Activated T-cell treated with anti-CD3 and anti-CD28 coated beads, Interleukin-2, amount 50 U/mL, for 24 hours (primary cell): Measurements from ENCODE around the gene SH2B2.
"Not testable (repeated sequence)": the region's sequence is repeated elsewhere in the genome, so short reads cannot be mapped to it uniquely, and the experiment has no call there.

Source experiments
- DNase-seq: peaks from one replicate; pipeline ENCODE4 v3.0.0-alpha.2; 2020
- H3K27ac Mint-ChIP-seq: 2 replicates; pipeline ENCODE4 v1.8.0; 2020; ENCODE audit warnings: mild to moderate bottlenecking, mixed read lengths
- H3K27me3 Mint-ChIP-seq: 2 replicates; pipeline ENCODE4 v1.8.0; 2020; ENCODE audit warnings: mixed read lengths
- H3K36me3 Mint-ChIP-seq: 2 replicates; pipeline ENCODE4 v1.8.0; 2020; ENCODE audit warnings: low read depth, mixed read lengths
- H3K4me1 Mint-ChIP-seq: 2 replicates; pipeline ENCODE4 v1.8.0; 2020; ENCODE audit warnings: low read depth, mixed read lengths
- H3K4me3 Mint-ChIP-seq: 2 replicates; pipeline ENCODE4 v1.8.0; 2020; ENCODE audit warnings: mild to moderate bottlenecking, moderate library complexity, mixed read lengths
- H3K9me3 Mint-ChIP-seq: 2 replicates; pipeline ENCODE4 v1.8.0; 2020; ENCODE audit warnings: mixed read lengths

Gene SH2B2

DNA sequence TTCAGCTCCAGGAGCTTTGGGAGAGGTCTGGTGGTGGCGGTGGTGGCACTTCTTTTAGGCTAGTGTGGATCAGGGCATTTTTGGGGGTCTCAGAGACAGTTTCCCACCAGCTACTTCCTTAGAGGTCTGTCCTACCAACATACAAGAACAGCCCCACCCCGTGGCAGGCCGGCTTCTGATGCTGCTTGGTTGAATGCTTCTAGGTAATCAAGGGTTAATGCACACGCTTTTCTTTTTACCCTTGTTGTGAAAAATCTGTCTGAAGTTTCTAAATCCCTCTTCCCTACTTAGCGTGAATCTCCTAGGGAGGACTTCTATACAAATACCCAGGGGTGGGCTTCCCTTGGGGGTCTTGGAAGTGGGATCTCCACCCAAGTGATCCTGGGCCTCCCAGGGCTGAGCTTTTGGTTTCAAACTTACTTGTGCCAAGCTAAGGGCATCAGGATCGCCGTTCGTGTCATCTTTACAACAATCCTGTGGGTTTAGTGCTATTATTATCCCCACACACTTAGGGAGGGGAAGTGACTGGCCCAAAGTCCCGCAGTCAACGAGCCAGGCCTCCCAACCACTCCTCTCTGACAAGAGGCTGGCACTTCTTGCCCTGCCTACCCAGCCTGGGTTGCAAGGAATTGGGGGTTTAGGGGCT, 1.7 kb downstream of the SH2B2 start:
- peaks cover 15% of the 10 kb centered on the region for H3K27me3 Mint-ChIP-seq
- H3K9me3 Mint-ChIP-seq = no peaks in the 10 kb centered on the region
- peaks cover 36% of the 10 kb centered on the region for H3K4me1 Mint-ChIP-seq
- H3K4me3 Mint-ChIP-seq = peak overlapping the region; percentile 21
- no peaks in the 10 kb centered on the region for H3K36me3 Mint-ChIP-seq
- H3K27ac Mint-ChIP-seq = no peak overlapping the region
- DNase-seq = no peak

DNA sequence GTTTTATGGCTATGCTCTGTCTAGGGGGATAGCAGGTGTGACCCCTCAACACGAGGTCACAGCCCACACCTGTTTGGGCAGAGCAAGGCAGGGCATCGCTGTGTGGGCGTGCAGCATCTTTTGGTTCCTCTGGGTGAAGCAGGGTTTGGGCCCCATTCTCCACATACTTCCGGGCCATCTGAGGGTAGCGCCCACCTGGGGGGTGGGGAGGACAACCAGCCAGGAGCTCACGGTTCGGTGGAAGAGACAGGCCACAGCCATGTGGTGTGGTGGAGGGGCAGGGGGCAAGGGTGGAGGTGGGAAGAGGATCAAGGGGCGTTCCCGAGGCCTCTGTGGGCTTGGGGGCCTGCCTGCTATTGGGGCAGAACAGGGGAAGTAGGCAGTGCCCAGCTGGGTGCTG, 2.4 kb downstream of the SH2B2 start:
- no peak overlapping the region for H3K27ac Mint-ChIP-seq
- no peak for DNase-seq

DNA sequence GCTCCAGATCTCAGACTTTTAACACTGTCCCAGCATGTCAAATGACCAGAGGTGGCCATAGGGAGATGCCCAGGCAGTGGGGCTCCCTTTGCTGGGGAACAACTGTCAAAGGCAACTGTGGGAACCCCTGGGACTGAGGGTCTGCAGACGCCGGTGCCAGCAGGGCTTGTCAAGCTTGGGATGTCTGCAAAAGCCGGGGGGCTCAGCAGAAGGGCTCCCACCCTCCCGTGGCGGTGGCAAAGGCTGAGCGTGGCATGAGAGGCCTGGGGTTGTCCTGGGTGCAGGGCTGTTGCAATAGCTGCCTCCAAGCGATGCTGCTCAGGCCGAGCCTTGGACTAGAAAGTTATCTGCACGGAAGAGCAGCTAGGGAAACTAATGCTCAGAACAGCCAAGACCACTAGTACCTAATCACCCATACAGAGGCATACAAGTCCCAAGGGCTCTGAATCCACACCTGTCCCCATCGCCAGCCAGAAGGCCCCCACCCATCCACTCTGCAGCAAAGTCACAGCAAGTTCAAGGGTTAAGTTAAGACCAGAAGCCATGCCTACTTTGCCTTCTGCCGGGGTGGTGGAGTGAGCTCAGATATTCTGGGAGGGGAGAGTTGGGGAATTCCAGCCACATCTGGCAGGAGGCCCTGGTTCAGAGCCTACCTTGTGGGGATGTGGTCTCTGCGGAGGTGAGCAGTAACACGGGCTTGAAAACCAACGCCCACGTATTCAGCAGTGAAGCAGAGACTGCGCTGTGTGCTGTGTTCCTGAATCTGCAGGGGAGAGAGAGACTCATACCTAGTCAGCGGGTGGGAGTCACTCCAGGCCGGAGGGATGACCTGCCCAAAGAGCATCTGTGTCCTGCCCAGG, 4.6 kb downstream of the SH2B2 start:
- Mint-ChIP-seq H3K27me3 (peaks cover 7% of the 10 kb centered on the region), H3K4me1 (peaks cover 21% of the 10 kb centered on the region), H3K9me3 (no peaks in the 10 kb centered on the region), H3K36me3 (no peaks in the 10 kb centered on the region), H3K4me3 (no peak overlapping the region), H3K27ac (no peak overlapping the region)
- DNase-seq = peak; percentile 42

More for the DNA sequence above, 2.4 kb downstream of the SH2B2 start:
- Mint-ChIP-seq H3K9me3 (no peaks in the 10 kb centered on the region), H3K27me3 (peaks cover 18% of the 10 kb centered on the region), H3K4me3 (no peak overlapping the region), H3K4me1 (peaks cover 33% of the 10 kb centered on the region), H3K36me3 (no peaks in the 10 kb centered on the region)

DNA sequence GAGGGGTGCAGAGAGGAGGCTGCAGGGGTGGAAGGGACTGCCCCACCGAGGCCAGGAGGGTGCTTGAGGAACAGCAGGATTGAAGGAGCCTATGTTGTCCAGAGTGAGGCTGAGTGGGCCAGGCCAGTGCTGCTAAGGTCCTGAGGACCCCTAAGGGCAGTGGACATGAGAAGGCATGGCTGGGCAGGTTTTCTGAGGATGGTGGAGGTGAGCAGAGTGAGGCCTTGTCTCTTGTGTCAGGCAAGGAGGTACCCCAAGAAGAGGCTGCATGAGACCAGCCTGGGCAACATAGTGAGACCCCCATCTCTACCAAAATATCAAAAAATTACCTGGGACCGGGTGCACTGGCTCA, 5.2 kb downstream of the SH2B2 start:
- Mint-ChIP-seq H3K9me3 (no peaks in the 10 kb centered on the region), H3K27me3 (peaks cover 7% of the 10 kb centered on the region), H3K36me3 (no peaks in the 10 kb centered on the region), H3K4me1 (peaks cover 21% of the 10 kb centered on the region), H3K27ac (no peak overlapping the region), H3K4me3 (no peak overlapping the region)
- DNase-seq = no peak

DNA sequence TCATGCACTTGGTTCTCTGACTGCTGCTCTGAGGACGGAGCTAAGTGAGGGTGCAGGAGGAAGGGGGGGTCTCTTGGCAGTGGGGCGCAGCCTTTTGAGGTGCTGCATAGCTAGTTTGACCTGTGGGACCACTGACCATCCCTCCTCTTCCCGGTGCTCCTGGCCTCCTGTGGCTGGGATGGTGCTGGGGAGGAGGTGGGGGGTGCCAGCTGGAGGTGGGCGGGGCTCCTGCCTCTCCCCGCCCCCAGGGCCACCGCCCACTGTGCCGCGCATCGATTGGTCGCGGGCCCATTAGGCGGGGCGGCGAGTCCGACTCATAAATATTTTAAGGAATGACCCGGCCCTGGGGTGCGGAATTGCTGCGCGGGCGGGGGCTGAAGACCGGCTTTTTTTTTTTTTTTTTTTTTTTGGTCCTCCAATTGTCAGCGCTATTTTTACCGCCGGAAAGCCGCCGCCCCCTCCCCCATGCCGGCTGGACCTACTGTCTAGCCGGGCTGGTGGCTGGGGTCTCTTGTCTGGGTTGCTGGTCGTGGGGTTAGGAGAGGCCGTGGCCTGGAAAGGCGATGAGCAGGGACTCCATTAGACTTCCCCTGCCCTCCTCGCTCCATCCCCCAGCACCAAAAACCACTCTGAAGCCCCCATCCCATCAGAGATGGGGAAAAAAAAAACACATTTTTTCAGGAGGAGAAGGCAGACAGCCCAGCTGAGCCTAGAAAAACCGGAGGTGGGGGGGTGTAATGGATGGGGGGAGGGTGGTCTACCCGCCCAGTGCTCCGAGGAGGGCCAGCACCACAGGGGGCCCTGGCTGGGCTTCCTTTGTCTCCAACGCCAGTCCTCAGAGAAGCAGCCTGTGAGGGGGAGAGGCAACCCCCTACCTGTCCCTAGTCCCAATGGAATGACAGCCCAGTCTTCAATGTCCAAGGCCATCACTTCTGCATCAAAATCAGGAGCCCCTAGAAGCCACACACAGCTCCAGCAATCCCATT, 6.4 kb downstream of the SH2B2 start:
- no peaks in the 10 kb centered on the region for H3K36me3 Mint-ChIP-seq
- H3K4me3 Mint-ChIP-seq = no peak overlapping the region
- peaks cover 7% of the 10 kb centered on the region for H3K27me3 Mint-ChIP-seq
- no peaks in the 10 kb centered on the region for H3K9me3 Mint-ChIP-seq
- no peak overlapping the region for H3K27ac Mint-ChIP-seq
- peaks cover 20% of the 10 kb centered on the region for H3K4me1 Mint-ChIP-seq
- no peak for DNase-seq

DNA sequence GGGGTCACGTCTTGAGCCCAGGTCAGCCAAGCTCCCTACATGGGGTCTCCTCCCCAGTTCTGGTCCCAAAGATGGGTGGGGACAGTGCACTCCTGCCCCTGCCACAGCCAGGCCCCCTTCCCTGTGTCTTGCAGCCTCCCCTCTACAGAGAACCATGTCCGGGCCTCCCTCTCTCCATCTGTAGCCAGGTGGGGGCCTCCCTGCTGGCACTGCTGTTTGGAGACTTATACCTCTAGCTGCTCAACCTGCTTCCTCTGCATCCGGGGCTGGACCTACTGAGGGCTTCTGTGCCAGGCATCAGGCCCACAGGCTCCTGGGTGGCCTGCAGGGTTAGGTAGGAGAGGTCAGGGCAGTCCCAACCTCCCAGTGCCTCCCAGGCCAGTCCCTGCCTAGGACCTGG, 7.9 kb downstream of the SH2B2 start:
- Mint-ChIP-seq H3K36me3 (no peaks in the 10 kb centered on the region), H3K27me3 (peaks cover 2% of the 10 kb centered on the region), H3K9me3 (no peaks in the 10 kb centered on the region), H3K4me3 (no peak overlapping the region), H3K27ac (no peak overlapping the region), H3K4me1 (peaks cover 9% of the 10 kb centered on the region)
- no peak for DNase-seq

DNA sequence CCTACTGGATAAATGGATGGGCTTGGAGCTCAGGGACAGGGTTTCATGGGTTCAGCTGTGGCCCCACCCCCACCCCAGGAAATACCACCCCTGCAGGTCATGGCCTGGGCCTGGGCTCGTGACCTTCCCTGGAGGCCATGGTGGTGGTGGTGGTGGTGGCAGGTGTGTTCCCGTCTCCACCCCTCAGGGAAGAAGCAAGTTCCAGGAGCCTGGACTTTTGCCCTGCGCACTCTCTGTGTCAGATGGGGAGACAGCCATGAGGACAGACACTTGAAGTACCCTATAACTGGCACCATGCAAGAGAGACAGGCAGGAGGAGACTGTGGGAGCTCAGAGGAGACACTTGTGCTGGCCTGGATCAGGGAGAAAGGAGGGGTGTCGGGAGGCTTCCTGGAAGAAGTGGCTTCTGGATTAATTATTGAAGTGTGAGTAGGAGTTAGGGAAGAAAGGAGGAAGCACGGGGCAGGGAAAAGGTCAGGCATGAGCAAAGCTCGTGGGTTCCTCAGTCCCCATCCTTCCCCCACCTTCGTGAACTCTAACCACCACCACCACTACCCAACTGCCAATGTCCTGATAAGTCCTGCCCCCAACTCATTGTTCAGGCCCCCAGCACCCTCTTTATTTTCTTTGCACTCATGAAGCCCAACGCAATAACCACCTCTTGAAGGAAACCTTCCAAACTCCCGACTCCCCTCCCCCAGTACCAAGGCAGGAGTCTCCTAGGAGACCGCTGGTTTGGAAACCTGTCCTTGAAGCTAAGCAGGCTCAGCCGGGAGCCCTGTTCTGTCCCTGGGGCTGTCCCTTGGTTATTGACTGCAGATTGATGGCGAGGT, 8.9 kb downstream of the SH2B2 start:
- H3K4me3 Mint-ChIP-seq = no peak overlapping the region
- H3K9me3 Mint-ChIP-seq = no peaks in the 10 kb centered on the region
- peaks cover 2% of the 10 kb centered on the region for H3K27me3 Mint-ChIP-seq
- no peak for DNase-seq
- H3K27ac Mint-ChIP-seq = no peak overlapping the region
- H3K36me3 Mint-ChIP-seq = no peaks in the 10 kb centered on the region
- peaks cover 9% of the 10 kb centered on the region for H3K4me1 Mint-ChIP-seq

DNA sequence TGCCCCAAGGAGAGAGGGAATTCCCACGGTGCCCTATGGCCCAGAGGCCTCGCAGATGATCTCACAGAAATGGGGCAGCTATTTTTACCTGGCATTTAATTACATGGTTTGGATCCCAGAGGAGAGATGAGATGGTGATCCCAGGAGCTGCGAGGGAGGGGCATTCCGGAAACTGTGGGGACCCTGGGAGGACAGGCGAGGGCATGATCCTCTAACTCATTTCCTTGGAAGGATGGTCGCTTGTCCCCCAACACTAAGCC, 9.4 kb downstream of the SH2B2 start:
- DNase-seq = no peak
- Mint-ChIP-seq H3K36me3 (no peaks in the 10 kb centered on the region), H3K4me1 (peaks cover 9% of the 10 kb centered on the region), H3K27me3 (peaks cover 2% of the 10 kb centered on the region), H3K27ac (no peak overlapping the region), H3K4me3 (no peak overlapping the region), H3K9me3 (no peaks in the 10 kb centered on the region)

DNA sequence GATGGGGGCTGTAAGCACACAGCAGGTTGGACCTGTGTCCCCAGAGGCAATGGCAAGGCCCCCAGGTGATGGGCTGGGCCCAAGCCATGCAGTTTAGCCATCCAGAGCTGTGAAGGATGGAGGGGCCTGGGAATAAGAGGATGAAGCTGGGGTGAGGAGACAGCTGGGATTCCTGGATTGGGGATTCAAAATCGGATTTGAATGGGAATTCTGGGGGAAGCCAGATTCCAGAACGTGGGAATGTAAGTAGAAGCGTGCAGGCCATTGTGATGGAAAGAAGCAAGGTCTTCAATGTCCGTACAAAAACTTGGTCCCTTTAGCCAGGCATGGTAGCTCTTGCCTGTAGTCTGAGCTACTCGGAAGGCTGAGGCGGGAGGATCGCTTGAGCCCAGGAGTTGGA, 9.8 kb downstream of the SH2B2 start:
- Mint-ChIP-seq H3K4me1 (peaks cover 5% of the 10 kb centered on the region), H3K9me3 (no peaks in the 10 kb centered on the region), H3K27me3 (peaks cover 2% of the 10 kb centered on the region), H3K27ac (no peak overlapping the region), H3K4me3 (no peak overlapping the region), H3K36me3 (no peaks in the 10 kb centered on the region)
- no peak for DNase-seq

DNA sequence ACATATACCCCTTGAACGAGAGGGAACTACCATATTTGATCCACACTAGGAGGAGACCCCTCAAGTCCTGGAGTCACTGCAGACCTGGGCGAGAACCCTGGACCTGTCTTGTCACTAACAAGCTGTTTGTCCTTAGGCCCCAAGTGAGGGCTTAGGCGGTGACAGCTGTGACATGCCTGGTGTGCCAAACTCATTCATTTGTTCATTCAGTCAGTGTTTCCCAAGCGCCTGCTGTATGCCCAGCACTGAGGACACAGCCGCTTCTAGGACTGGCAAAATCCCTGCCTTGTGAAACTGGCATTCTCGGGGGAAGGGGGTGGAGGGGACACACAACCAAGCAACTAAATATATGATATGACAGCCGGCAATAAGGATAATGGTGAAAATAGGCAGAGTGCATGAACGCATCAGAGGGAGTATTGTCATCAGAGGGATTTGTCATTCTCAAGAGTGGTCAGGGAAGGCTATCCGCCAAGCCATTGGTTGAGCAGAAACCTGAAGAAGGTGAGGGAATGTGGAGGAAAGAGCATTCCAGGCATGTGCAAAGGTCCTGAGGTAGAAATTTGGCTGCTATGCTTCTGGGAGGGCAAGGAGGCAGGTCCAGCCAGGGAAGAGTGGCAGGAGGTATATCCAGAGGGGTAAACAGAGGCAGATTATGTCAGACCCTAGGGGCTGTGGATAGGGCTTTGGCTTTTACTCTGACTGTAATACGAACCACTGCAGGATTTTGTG, 11.0 kb downstream of the SH2B2 start:
- Mint-ChIP-seq H3K27me3 (peaks cover 2% of the 10 kb centered on the region), H3K9me3 (no peaks in the 10 kb centered on the region), H3K4me3 (no peak overlapping the region), H3K27ac (no peak overlapping the region), H3K36me3 (no peaks in the 10 kb centered on the region), H3K4me1 (no peaks in the 10 kb centered on the region)
- DNase-seq = no peak

DNA sequence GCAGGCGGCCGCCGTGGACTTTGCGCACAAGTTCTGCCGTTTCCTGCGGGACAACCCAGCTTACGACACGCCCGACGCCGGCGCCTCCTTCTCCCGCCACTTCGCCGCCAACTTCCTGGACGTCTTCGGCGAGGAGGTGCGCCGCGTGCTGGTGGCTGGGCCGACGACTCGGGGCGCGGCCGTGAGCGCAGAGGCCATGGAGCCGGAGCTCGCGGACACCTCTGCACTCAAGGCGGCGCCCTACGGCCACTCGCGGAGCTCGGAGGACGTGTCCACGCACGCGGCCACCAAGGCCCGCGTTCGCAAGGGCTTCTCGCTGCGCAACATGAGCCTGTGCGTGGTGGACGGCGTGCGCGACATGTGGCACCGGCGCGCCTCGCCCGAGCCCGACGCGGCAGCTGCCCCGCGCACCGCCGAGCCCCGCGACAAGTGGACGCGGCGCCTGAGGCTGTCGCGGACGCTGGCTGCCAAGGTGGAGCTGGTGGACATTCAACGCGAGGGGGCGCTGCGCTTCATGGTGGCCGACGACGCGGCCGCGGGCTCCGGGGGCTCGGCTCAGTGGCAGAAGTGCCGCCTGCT, 14.1 kb downstream of the SH2B2 start:
- Mint-ChIP-seq H3K27ac (no peak overlapping the region), H3K4me1 (no peaks in the 10 kb centered on the region), H3K9me3 (no peaks in the 10 kb centered on the region), H3K36me3 (no peaks in the 10 kb centered on the region), H3K4me3 (no peak overlapping the region), H3K27me3 (no peaks in the 10 kb centered on the region)
- no peak for DNase-seq

DNA sequence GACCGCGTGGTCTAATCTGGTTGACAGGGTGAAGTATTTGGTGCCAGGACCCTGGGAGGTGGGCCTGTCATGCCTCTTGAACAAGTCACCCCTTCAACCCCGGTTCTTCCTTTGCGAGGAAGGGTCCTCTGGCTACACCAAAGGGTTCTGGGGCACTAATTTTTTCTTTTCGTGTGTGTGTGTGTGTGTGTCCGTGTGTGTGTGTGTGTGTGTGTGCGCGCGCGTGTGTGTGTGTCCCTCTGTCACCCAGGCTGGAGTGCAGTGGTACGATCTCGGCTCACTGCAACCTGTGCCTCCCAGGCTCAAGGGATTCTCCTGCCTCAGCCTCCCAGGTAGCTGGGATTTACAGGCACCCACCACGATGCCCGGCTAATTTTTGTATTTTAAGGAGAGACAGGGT, 14.7 kb downstream of the SH2B2 start:
- H3K27me3 Mint-ChIP-seq, H3K27ac Mint-ChIP-seq, H3K4me3 Mint-ChIP-seq, DNase-seq, H3K4me1 Mint-ChIP-seq, H3K36me3 Mint-ChIP-seq, H3K9me3 Mint-ChIP-seq: not testable (repeated sequence)

DNA sequence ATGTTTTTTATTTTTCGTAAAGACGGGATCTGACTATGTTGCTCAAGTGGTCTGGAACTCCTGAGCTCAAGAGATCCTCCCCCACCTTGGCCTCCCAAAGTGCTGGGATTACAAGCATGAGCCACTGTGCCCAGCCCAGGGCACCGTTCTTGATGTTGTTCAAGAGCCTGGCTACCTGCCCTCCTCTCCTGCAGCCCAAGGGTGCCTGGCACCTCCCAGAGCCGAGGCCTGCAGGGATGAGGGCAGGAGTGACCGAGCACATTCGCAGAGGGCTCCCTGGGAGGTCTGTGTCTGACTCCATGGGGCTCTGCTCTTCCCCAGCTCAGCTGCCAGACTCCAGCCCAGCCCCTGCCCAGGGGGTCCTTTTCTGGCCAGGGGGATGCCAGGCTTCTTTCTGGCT, 15.4 kb downstream of the SH2B2 start:
- Mint-ChIP-seq H3K4me3 (no peak overlapping the region), H3K27ac (no peak overlapping the region), H3K27me3 (no peaks in the 10 kb centered on the region), H3K4me1 (peaks cover 2% of the 10 kb centered on the region), H3K36me3 (no peaks in the 10 kb centered on the region), H3K9me3 (no peaks in the 10 kb centered on the region)
- no peak for DNase-seq
